ENCODE measurements around the gene MT1A. TPM values are rescaled to one million over a fixed set of nuclear protein-coding genes. Genes with fewer than 3 reads are reported as not detected.
"Not testable (repeated sequence)": the region's sequence is repeated elsewhere in the genome, so short reads cannot be mapped to it uniquely, and the experiment has no call there.

The MT1A gene
- total RNA-seq, 1 donor from 2014 or later: not detected

- no peak for DNase-seq (ENCODE audit: low spot score)
Observed at GRCh38 chr16:56653218-56653617, 14.8 kb downstream of the MT1A start.

GRCh38 chr16:56657555-56658326 lies 19.3 kb downstream of the MT1A start, which contains the start of gene MT1F:
Gene MT1F (plus strand): TSS chr16:56657959. CDS start chr16:56658059, 100 bp downstream.
- DNase-seq (ENCODE audit: low spot score): peak; percentile 50

GRCh38 chr16:56658327-56658875 lies 19.9 kb downstream of the MT1A start:
- no peak for DNase-seq (ENCODE audit: low spot score)

GRCh38 chr16:56662357-56663354 lies 24.2 kb downstream of the MT1A start:
- DNase-seq (ENCODE audit: low spot score): no peak

GRCh38 chr16:56664506-56664905 lies 26.0 kb downstream of the MT1A start:
- no peak for DNase-seq (ENCODE audit: low spot score)

GRCh38 chr16:56665286-56666261 lies 27.1 kb downstream of the MT1A start:
- not testable (repeated sequence) for DNase-seq (ENCODE audit: low spot score)

GRCh38 chr16:56667581-56668571 lies 29.4 kb downstream of the MT1A start, which contains the start of gene MT1G:
Gene MT1G (minus strand): TSS chr16:56668065. CDS start chr16:56667993, 72 bp downstream.
- DNase-seq (ENCODE audit: low spot score): peak; percentile 36

- DNase-seq (ENCODE audit: low spot score): no peak
Observed at GRCh38 chr16:56669005-56669839, 30.8 kb downstream of the MT1A start, which contains the start of gene MT1H. Gene MT1H (plus strand): TSS chr16:56669814. CDS start chr16:56669885, 71 bp downstream.

GRCh38 chr16:56669840-56670619 lies 31.6 kb downstream of the MT1A start:
- DNase-seq (ENCODE audit: low spot score): no peak

GRCh38 chr16:56670620-56670934 lies 32.1 kb downstream of the MT1A start:
- no peak for DNase-seq (ENCODE audit: low spot score)

GRCh38 chr16:56671691-56672090 lies 33.2 kb downstream of the MT1A start:
- not testable (repeated sequence) for DNase-seq (ENCODE audit: low spot score)

- not testable (repeated sequence) for DNase-seq (ENCODE audit: low spot score)
Observed at GRCh38 chr16:56672171-56672570, 33.7 kb downstream of the MT1A start.

GRCh38 chr16:56672761-56673536 lies 34.5 kb downstream of the MT1A start:
- no peak for DNase-seq (ENCODE audit: low spot score)

- DNase-seq (ENCODE audit: low spot score): no peak
Observed at GRCh38 chr16:56673921-56674320, 35.5 kb downstream of the MT1A start.

GRCh38 chr16:56674570-56674969 lies 36.1 kb downstream of the MT1A start:
- not testable (repeated sequence) for DNase-seq (ENCODE audit: low spot score)

GRCh38 chr16:56675685-56676210 lies 37.3 kb downstream of the MT1A start:
- DNase-seq (ENCODE audit: low spot score): no peak

- DNase-seq (ENCODE audit: low spot score): no peak
Observed at GRCh38 chr16:56677474-56677873, 39.0 kb downstream of the MT1A start.
